Activated gamma-delta T cell (primary cell): Measurements from ENCODE around the gene ADGRG6.
"Not testable (repeated sequence)": the region's sequence is repeated elsewhere in the genome, so short reads cannot be mapped to it uniquely, and the experiment has no call there.

Experiments used
- DNase-seq: peaks from one replicate; lab custom pipeline; 2025; lab: John Stamatoyannopoulos, UW
- total RNA-seq, 2 donors: gene quantifications; one replicate each; lab custom pipeline; 2026; lab: John Stamatoyannopoulos, UW

Gene ADGRG6
- 0.20 to 4.1 reads per million in 2 donors for total RNA-seq

GRCh38 chr6:142301651-142302391 is at the start of gene ADGRG6:
Gene ADGRG6 (plus strand): TSS chr6:142302007. CDS start chr6:142302330, 323 bp downstream.
- peak; percentile 5 for DNase-seq

DNA sequence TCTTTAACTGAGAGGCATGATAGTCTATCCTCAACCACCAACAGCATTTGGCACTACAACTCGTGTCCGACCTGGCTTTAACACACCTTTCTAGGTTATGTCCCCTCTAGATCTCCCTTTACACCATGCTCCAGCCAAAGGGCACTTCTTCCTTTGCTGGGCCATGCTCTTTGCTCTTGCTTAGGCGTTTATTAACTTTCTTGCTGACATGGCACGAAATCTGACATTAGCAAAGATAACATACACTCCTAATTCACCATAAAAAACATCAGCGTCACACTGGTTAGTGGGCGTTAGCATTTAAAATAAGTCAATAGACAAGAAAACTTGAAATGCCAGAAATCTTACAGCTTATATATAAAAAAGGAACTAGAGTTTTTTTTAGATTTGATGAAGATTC is 47.3 kb upstream of the ADGRG6 start:
- no peak for DNase-seq

GRCh38 chr6:142255785-142256184 is 46.0 kb upstream of the ADGRG6 start:
- DNase-seq, result no peak

DNA sequence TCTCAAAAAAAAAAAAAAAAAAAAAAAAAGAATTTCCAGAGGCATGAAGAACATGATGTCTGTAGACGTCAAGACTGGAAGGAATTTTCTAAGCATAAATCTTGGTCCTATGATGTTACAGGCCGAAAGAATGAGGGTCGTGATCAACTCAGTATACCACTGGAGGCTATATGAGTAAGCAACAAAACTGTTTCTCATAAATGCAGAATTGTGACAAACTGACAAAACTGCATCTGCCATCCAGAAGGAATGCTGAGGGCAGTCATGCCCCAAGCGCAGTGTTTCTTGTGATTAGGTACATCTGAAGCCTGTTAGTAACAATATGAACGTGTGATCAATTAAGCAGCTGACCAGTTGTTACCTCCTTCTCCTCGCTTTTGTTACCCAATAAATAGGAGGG is 43.5 kb upstream of the ADGRG6 start:
- no peak for DNase-seq

GRCh38 chr6:142258757-142259156 is 43.0 kb upstream of the ADGRG6 start:
- DNase-seq, result no peak

DNA sequence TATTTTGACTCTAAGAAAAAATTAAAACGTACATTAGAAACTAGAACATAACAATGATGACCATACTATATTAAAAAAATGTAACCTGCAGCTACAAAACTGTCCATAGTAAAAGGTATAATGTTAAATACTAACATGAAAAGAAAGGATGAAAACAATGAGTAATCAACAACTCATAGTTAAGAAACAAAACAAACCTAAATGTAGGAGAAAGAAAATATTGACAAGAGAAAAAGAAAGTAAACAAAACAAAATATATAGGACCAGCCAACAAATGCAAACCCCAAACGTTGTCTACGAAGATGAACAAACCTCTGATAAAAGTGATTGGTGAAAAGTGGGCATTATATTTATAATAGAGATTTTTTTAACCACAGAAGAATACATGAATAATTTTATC is 41.1 kb upstream of the ADGRG6 start:
- no peak for DNase-seq

DNA sequence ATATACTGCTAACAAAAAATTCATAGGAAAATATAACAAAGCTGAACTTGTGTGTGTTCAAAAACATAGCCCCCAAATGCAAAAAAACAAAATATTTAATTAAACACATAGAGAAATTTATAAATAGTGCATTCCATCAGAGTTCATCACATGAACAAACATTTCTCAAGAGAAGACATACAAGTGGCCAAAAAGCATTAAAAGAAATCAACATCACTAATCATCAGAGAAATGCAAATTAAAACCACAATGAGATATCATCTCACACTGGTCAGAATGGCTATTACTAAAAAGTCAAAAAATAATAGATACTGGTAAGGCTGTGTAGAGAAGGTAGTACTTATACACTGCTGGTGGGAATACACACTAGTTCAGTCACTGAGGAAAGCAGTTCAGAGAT is 39.6 kb upstream of the ADGRG6 start:
- DNase-seq, result no peak

DNA sequence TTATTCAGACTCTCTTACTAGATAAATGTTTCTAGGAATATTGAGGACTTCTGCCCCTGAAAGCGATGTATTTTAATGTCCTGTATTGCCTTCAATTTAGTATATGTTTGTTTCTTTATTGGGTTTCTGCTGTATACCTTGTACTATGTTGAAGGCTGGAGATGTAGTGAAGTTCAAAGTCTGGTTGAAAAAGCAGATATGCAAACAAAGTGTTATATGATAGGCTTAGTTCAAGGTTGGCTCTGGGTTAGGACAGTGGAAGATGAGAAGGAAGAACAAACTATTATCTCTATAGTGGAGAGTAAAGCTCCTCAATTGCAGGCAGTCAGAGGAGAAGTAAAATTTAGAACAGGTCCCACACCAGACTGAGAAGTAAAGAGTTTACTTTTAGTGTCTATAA is 36.3 kb upstream of the ADGRG6 start:
- DNase-seq, result no peak

GRCh38 chr6:142266060-142266459 is 35.7 kb upstream of the ADGRG6 start:
- DNase-seq, result no peak

DNA sequence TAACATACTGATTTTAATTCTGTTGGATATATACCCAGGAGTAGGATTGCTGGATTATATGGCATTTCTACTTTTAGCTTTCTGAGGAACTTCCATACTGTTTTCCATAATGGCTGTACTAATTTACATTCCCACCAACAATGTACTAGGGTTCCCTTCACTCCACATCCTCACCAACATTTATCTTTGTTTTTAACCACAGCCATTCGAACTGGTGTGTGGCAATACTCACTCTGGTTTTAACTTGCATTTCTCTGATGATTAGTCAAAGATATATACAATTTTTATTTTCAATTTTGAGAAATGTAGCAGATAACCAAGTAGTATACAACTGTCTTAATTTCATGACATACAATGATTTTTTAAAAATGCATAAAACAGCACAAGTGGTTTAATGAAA is 30.3 kb upstream of the ADGRG6 start:
- no peak for DNase-seq

- DNase-seq, result no peak
These were observed 27.2 kb upstream of the ADGRG6 start for GRCh38 chr6:142274656-142275055.

- no peak for DNase-seq
These were observed 26.4 kb upstream of the ADGRG6 start for GRCh38 chr6:142275236-142276006.

DNA sequence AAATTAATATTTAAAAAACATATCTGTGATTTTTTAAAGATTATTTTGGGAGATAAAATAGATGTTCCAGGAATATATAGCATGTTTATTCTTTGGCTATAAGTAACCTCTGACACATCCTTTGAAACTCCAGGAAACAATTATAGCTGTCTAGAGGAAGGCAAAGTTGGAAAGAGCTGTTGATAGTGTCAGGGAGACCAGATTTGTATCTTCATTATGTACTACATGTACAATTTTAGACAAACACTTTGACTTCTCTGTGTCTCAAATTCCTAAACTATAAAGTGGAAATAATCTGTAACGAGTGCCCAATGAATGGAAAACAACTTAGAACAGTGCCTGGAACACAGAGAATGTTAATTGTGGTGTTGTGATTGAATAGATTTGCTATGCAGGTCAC is 25.6 kb upstream of the ADGRG6 start:
- DNase-seq, result no peak

GRCh38 chr6:142279350-142280180 is 22.2 kb upstream of the ADGRG6 start:
- DNase-seq, result no peak

GRCh38 chr6:142280265-142280664 is 21.5 kb upstream of the ADGRG6 start:
- DNase-seq, result no peak

DNA sequence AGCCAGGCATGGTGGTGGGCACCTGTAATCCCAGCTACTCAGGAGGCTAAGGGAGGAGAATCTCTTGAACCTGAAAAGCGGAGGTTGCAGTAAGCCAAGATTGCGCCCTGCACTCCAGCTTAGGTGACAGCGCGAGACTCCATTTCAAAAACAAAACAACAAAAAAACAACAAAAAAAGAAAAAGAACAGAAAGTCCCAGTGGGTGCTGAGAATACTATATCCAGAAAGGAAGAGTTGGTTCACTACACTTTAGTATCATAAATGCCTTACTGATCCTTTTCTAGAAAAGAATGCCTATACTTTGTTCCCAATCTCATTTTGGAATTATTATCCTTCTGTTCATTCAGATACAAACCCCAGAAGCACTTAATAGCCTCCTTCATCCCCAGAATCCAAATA is 20.9 kb upstream of the ADGRG6 start:
- no peak for DNase-seq

GRCh38 chr6:142283138-142283537 is 18.7 kb upstream of the ADGRG6 start:
- not testable (repeated sequence) for DNase-seq

GRCh38 chr6:142284419-142284818 is 17.4 kb upstream of the ADGRG6 start:
- DNase-seq, result no peak

GRCh38 chr6:142285235-142286087 is 16.3 kb upstream of the ADGRG6 start:
- no peak for DNase-seq

DNA sequence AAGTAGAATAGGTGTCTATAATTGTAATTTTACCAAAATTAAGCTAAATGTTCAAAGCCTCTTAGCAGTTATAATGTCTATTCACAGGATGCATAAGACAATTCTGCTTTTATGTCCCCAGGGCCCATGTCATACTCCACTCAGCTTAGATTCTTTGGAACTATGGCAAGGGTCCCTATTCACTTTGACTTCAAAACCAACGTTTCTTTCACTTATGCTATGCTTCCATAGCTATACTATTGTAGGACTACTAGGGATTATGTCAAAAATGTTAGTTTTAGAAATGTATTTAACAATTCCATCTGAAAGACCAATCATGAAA is 15.8 kb upstream of the ADGRG6 start:
- no peak for DNase-seq

- DNase-seq, result no peak
These were observed 12.1 kb upstream of the ADGRG6 start for GRCh38 chr6:142289687-142290086.

DNA sequence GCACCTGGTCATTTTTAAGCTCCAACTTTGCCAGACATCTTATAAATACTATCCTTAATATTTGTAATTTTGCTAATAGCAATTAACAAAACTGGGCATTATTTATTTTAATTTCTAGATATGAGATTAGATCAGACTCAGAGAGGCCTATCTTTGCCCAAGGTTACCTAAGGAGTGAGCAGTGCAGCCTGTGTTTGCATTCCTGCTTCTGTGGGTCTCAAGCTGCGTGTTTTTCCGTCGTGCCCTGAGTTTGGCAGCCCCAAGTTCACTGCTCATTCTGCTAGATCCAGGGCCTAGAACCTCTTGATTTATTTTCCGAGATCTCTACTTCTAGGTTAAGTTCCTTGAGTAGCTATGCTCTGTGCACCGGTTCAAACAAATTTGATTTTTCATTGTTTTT is 11.0 kb upstream of the ADGRG6 start:
- DNase-seq, result no peak
